IMR-90 (cell line): ENCODE data around the gene MBIP. TPM values are rescaled to one million over a fixed set of nuclear protein-coding genes. Genes with fewer than 3 reads are reported as not detected.

Experiments used
- ATAC-seq: fragments of 200-7000 bp; cut with Tn5 transposase; 2 replicates; pipeline ENCODE4 v1.9.1; 2020; ENCODE audit warnings: low read depth, mild to moderate bottlenecking, moderate library complexity
- BruUV-seq: library from RNA; stranded (reverse); fragments of 400-500 nt; replicated peaks from 2 replicates; lab custom pipeline; 2021; lab: Mats Ljungman, UMichigan
- CTCF ChIA-PET: fragments of 300-600 bp; formaldehyde crosslinking; extraction: SDS; loops from one replicate; lab custom pipeline; 2021; ENCODE audit warnings: antibody characterized with exemption; lab: Yijun Ruan, JAX
- POLR2A ChIA-PET: fragments of 300-600 bp; sonication (Branson Sonifier 250); formaldehyde crosslinking; loops from one replicate; lab custom pipeline; 2022; ENCODE audit warnings: antibody characterized with exemption; ENCODE audit not compliant: unreplicated experiment; lab: Charles Lee
- DNase-seq: peaks from one replicate; pipeline ENCODE4 v3.0.0; 2013
- H2AFZ ChIP-seq: replicated peaks from 2 replicates; pipeline ENCODE3; 2013; ENCODE audit warnings: low read length, mild to moderate bottlenecking; ENCODE audit not compliant: poor library complexity
- H2AK5ac ChIP-seq: 2 replicates; pipeline ENCODE4 v1.6.1; 2013; ENCODE audit warnings: low read depth, low read length, inconsistent platforms
- H2AK9ac ChIP-seq: replicated peaks from 2 replicates; pipeline ENCODE3; 2013; ENCODE audit warnings: mild to moderate bottlenecking, low read depth, low read length, moderate library complexity; ENCODE audit not compliant: poor library complexity
- H2BK120ac ChIP-seq: 2 replicates; pipeline ENCODE4 v1.6.1; 2013; ENCODE audit warnings: low read depth, low read length, inconsistent platforms
- H2BK15ac ChIP-seq: 3 replicates; pipeline ENCODE4 v1.6.1; 2013; ENCODE audit warnings: low read depth, low read length, inconsistent platforms
- H2BK20ac ChIP-seq: 2 replicates; pipeline ENCODE4 v1.6.1; 2013; ENCODE audit warnings: low read depth, mild to moderate bottlenecking, inconsistent platforms, low read length, moderate library complexity
- H2BK5ac ChIP-seq: 2 replicates; pipeline ENCODE4 v1.6.1; 2013; ENCODE audit warnings: mild to moderate bottlenecking, low read depth, low read length, inconsistent platforms; ENCODE audit not compliant: poor library complexity, severe bottlenecking
- H3K14ac ChIP-seq: replicated peaks from 2 replicates; pipeline ENCODE4 v1.6.1; 2013; ENCODE audit warnings: low read depth, low read length, inconsistent platforms
- H3K18ac ChIP-seq: 2 replicates; pipeline ENCODE4 v1.6.1; 2013; ENCODE audit warnings: low read depth, low read length, control low read depth
- H3K23ac ChIP-seq: 2 replicates; pipeline ENCODE4 v1.6.1; 2013; ENCODE audit warnings: low read depth, low read length, inconsistent platforms
- H3K27ac ChIP-seq: 2 replicates; pipeline ENCODE4 v1.5.1; 2013; ENCODE audit warnings: mild to moderate bottlenecking, control low read depth, low read length; ENCODE audit not compliant: insufficient read depth
- H3K27me3 ChIP-seq: 2 replicates; pipeline ENCODE4 v1.6.1; 2013; ENCODE audit warnings: low read length; ENCODE audit not compliant: control insufficient read depth, insufficient read depth
- H3K36me3 ChIP-seq: 2 replicates; pipeline ENCODE4 v1.6.1; 2013; ENCODE audit warnings: low read length, mixed read lengths; ENCODE audit not compliant: control insufficient read depth, insufficient read depth
- H3K4ac ChIP-seq: 2 replicates; pipeline ENCODE4 v1.6.1; 2013; ENCODE audit warnings: low read depth, low read length, inconsistent platforms
- H3K4me1 ChIP-seq: 2 replicates; pipeline ENCODE4 v1.6.1; 2013; ENCODE audit warnings: low read length, mixed read lengths; ENCODE audit not compliant: control insufficient read depth, insufficient read depth
- H3K4me2 ChIP-seq: 2 replicates; pipeline ENCODE4 v1.6.1; 2013; ENCODE audit warnings: low read depth, mild to moderate bottlenecking, control low read depth, low read length, moderate library complexity
- H3K4me3 ChIP-seq: 2 replicates; pipeline ENCODE4 v1.5.1; 2013; ENCODE audit warnings: low read depth, mild to moderate bottlenecking, control low read depth, low read length, moderate library complexity; ENCODE audit not compliant: insufficient read depth
- H3K56ac ChIP-seq: 2 replicates; pipeline ENCODE4 v1.6.1; 2013; ENCODE audit warnings: low read length, inconsistent platforms; ENCODE audit not compliant: insufficient read depth; ENCODE audit errors: extremely low read depth
- H3K79me1 ChIP-seq, 2 experiments: 2 replicates each; pipeline ENCODE4 v1.6.1; 2013; ENCODE audit warnings: low read length in 2 of 2, inconsistent platforms in 1 of 2, low read depth in 1 of 2
- H3K9ac ChIP-seq: 2 replicates; pipeline ENCODE4 v1.6.1; 2013; ENCODE audit warnings: low read depth, low read length, control low read depth
- H3K9me1 ChIP-seq: 2 replicates; pipeline ENCODE4 v1.6.1; 2013; ENCODE audit warnings: low read length, inconsistent platforms; ENCODE audit not compliant: insufficient read depth
- H3K9me3 ChIP-seq: 2 replicates; pipeline ENCODE4 v1.6.1; 2013; ENCODE audit warnings: low read length; ENCODE audit not compliant: control insufficient read depth, insufficient read depth
- H4K20me1 ChIP-seq: 2 replicates; pipeline ENCODE4 v1.6.1; 2013; ENCODE audit warnings: low read length, inconsistent platforms; ENCODE audit not compliant: insufficient read depth
- H4K5ac ChIP-seq: 2 replicates; pipeline ENCODE4 v1.6.1; 2013; ENCODE audit warnings: mild to moderate bottlenecking, low read depth, low read length, control low read depth
- H4K8ac ChIP-seq, 2 experiments: 2 replicates each; pipeline ENCODE4 v1.6.1; 2013; ENCODE audit warnings: low read depth in 2 of 2, low read length in 2 of 2, control low read depth in 1 of 2, inconsistent platforms in 1 of 2
- H4K91ac ChIP-seq: 2 replicates; pipeline ENCODE4 v1.6.1; 2013; ENCODE audit warnings: low read depth, low read length, inconsistent platforms; ENCODE audit not compliant: insufficient read depth
- FOS ChIP-seq: fragments of 150-350 bp; IDR thresholded peaks from 2 replicates; pipeline ENCODE4 v1.6.1; 2016; ENCODE audit warnings: low read depth, low read length
- RFX5 ChIP-seq: IDR thresholded peaks from 2 replicates; pipeline ENCODE4 v1.8.0; 2012; ENCODE audit warnings: low read depth, mild to moderate bottlenecking, low read length, moderate library complexity
- SMC3 ChIP-seq: fragments of 150-350 bp; IDR thresholded peaks from 2 replicates; pipeline ENCODE4 v1.6.1; 2016; ENCODE audit warnings: low read depth, mild to moderate bottlenecking, antibody characterized with exemption, low read length, moderate library complexity
- WGBS, 2 experiments: methylation state at CpG; one replicate each; pipeline versions ENCODE4 v1.1.5 to v1.1.7; 2013; ENCODE audit warnings: missing lambda C conversion rate in 2 of 2; ENCODE audit not compliant: insufficient read length in 1 of 2; ENCODE audit errors: extremely low coverage in 2 of 2; 5-methylcytosine and 5-hydroxymethylcytosine counted together
- dilution Hi-C: fragments of 300-500 bp; cut with HindIII; formaldehyde crosslinking; loops from one replicate; pipeline ENCODE4 v1.14.3; 2018; ENCODE audit warnings: low sequenced_read_pairs; ENCODE audit not compliant: unreplicated experiment
- in situ Hi-C: fragments of 300-500 bp; cut with MboI; formaldehyde crosslinking; loops from 3 replicates; pipeline ENCODE4 v1.14.3; 2019; ENCODE audit warnings: low sequenced_read_pairs, inconsistent platforms, mixed read lengths
- intact Hi-C: fragments of 100-400 bp; cut with micrococcal nuclease; formaldehyde crosslinking; loops from 2 replicates; pipeline ENCODE4 v1.10.0; 2022
- polyA plus RNA-seq, 3 experiments: library from polyadenylated mRNA; depleted of rRNA; stranded (reverse); fragments of >200 nt; gene quantifications; 2 replicates each; pipeline ENCODE4 v1.2.3, GENCODE V29; 2012; ENCODE audit warnings: low replicate concordance in 1 of 3
- total RNA-seq: library from RNA; depleted of rRNA; stranded (reverse); fragments of >200 nt; gene quantifications from 2 replicates; pipeline ENCODE4 v1.2.3, GENCODE V29; 2012
- TF ChIP-seq, protein P1 (sequence below): fragments of 150-350 bp; IDR thresholded peaks from 2 replicates; pipeline ENCODE4 v1.6.1; 2017; ENCODE audit warnings: mild to moderate bottlenecking, antibody characterized with exemption, low read length, low read depth

Gene MBIP
- total and polyA plus RNA-seq, 2 of the 4 experiments (the other 2 are of a cell fraction) = 9.3 to 17.4 TPM

DNA sequence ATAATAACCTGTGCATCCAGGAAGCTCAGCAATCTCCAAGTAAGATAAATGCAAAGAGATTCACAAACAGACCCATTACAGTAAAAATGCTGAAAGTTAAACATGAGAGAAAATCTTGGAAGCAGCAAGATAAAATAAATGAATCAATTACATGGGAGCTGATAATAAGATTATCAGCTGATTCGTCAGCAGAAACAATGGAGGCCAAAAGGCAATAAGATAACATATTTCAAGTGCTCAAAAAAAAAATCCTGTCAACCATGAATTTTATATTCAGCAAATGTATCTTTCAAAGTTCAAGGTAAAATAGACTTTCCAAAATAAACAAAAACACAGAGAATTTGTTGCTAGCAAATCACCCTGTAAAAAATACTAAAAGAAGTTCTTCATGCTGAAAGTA, 36.4 kb upstream of the MBIP start:
- dilution Hi-C loops (no loop called here), in situ Hi-C loops (no loop called here), intact Hi-C loops (no loop called here)
- H3K4ac ChIP-seq = no peak overlapping the region
- no peak overlapping the region for H2BK20ac ChIP-seq
- H3K14ac ChIP-seq = no peak overlapping the region
- H2BK120ac ChIP-seq = no peak overlapping the region
- no peaks in the 10 kb centered on the region for H3K4me1 ChIP-seq
- H3K27me3 ChIP-seq = peaks cover 2% of the 10 kb centered on the region; the same call in 1 of the 2 replicates
- DNase-seq (no peak), ATAC-seq (no peak)
- POLR2A ChIA-PET = no interaction called here
- no TSS peak for BruUV-seq
- no peak overlapping the region for H2BK15ac ChIP-seq
- H4K20me1 ChIP-seq = no peaks in the 10 kb centered on the region
- H3K18ac ChIP-seq = no peak overlapping the region
- no peak overlapping the region for H3K4me2 ChIP-seq
- H3K9me3 ChIP-seq = no peaks in the 10 kb centered on the region
- no peak overlapping the region for H4K5ac ChIP-seq
- CTCF ChIA-PET = no interaction called here
- no peak overlapping the region for H3K23ac ChIP-seq
- H2AFZ ChIP-seq = no peak overlapping the region
- H4K8ac ChIP-seq = no peak overlapping the region
- H2AK5ac ChIP-seq = no peak overlapping the region
- H3K79me1 ChIP-seq = no peaks in the 10 kb centered on the region
- H2BK5ac ChIP-seq = no peak overlapping the region
- no peaks in the 10 kb centered on the region for H3K36me3 ChIP-seq
- no peak overlapping the region for H3K27ac ChIP-seq
- no peak overlapping the region for H3K9ac ChIP-seq
- H3K56ac ChIP-seq = no peak overlapping the region
- no peak overlapping the region for H2AK9ac ChIP-seq
- H4K91ac ChIP-seq = no peak overlapping the region
- no peak for TF ChIP-seq FOS
- no peak for TF ChIP-seq SMC3
- TF ChIP-seq, protein P1, sequence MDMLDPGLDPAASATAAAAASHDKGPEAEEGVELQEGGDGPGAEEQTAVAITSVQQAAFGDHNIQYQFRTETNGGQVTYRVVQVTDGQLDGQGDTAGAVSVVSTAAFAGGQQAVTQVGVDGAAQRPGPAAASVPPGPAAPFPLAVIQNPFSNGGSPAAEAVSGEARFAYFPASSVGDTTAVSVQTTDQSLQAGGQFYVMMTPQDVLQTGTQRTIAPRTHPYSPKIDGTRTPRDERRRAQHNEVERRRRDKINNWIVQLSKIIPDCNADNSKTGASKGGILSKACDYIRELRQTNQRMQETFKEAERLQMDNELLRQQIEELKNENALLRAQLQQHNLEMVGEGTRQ = no peak
- TF ChIP-seq RFX5 = no peak
- H3K4me3 ChIP-seq = no peak overlapping the region
- no CpG with 5 or more reads among the region's 1 CpG for WGBS, 2 experiments
- no peaks in the 10 kb centered on the region for H3K9me1 ChIP-seq
